Measurements from ENCODE around the gene CDX1.

- TF ChIP-seq GATA2 (IDR thresholded peaks at IDR 0.05; ENCODE audit: low read depth, low read length): no peak
- no peak for TF ChIP-seq GATA3 (IDR thresholded peaks at IDR 0.05; ENCODE audit: low read depth, low read length)
Observed at GRCh38 chr5:150180241-150181026, 13.9 kb downstream of the CDX1 start.

Measured in SH-SY5Y (cell line).